H1 (cell line): Measurements from ENCODE around the gene PCCA. TPM values are rescaled to one million over a fixed set of nuclear protein-coding genes. Genes with fewer than 3 reads are reported as not detected.

ENCODE experiments used
- CTCF ChIA-PET: fragments of 300-600 bp; sonication (Branson Sonifier 250); formaldehyde crosslinking; loops from one replicate; lab custom pipeline; 2021; ENCODE audit not compliant: partially characterized antibody; lab: Charles Lee
- POLR2A ChIA-PET: fragments of 300-600 bp; sonication (Branson Sonifier 250); formaldehyde crosslinking; loops from one replicate; lab custom pipeline; 2021; ENCODE audit warnings: inconsistent platforms; ENCODE audit not compliant: partially characterized antibody; lab: Charles Lee
- DNase-seq, 2 experiments: peaks; one replicate each; pipeline versions ENCODE4 v3.0.0 to v3.0.0-alpha.2; 2010 to 2022; ENCODE audit warnings: low spot score in 2 of 2, low read depth in 1 of 2, mixed read lengths in 1 of 2
- FAIRE-seq: peaks from 2 replicates; lab custom pipeline; 2011; peaks lifted over from hg19 to GRCh38; lab: Jason Lieb, UNC
- H2AFZ ChIP-seq: 2 replicates; pipeline ENCODE4 v1.8.1; 2012; ENCODE audit warnings: low read length, inconsistent platforms
- H2AK5ac ChIP-seq: 2 replicates; pipeline ENCODE4 v1.6.1; 2013; ENCODE audit warnings: low read depth, low read length
- H2BK120ac ChIP-seq: replicated peaks from 2 replicates; pipeline ENCODE3; 2013; ENCODE audit warnings: low read depth, low read length, inconsistent platforms
- H2BK12ac ChIP-seq: 2 replicates; pipeline ENCODE4 v1.6.1; 2013; ENCODE audit warnings: low read depth, low read length
- H2BK15ac ChIP-seq: 2 replicates; pipeline ENCODE4 v1.6.1; 2013; ENCODE audit warnings: low read length
- H2BK20ac ChIP-seq: 2 replicates; pipeline ENCODE4 v1.6.1; 2013; ENCODE audit warnings: low read length
- H2BK5ac ChIP-seq: 2 replicates; pipeline ENCODE4 v1.6.1; 2013; ENCODE audit warnings: low read depth, low read length
- H3K14ac ChIP-seq: 2 replicates; pipeline ENCODE4 v1.6.1; 2013; ENCODE audit warnings: inconsistent platforms; ENCODE audit not compliant: insufficient read length
- H3K18ac ChIP-seq: 2 replicates; pipeline ENCODE4 v1.6.1; 2013; ENCODE audit warnings: low read length; ENCODE audit errors: extremely low read depth
- H3K23ac ChIP-seq: 2 replicates; pipeline ENCODE4 v1.6.1; 2013; ENCODE audit warnings: inconsistent platforms; ENCODE audit not compliant: insufficient read length
- H3K23me2 ChIP-seq: 2 replicates; pipeline ENCODE4 v1.6.1; 2013; ENCODE audit warnings: low read depth, low read length
- H3K27ac ChIP-seq: 2 replicates; pipeline ENCODE4 v1.6.1; 2011; ENCODE audit warnings: low read depth, low read length, inconsistent platforms
- H3K27me3 ChIP-seq, 4 experiments: replicated peaks in 1 of 4; 1 replicate in 1 of 4; 2 replicates in 3 of 4; pipeline versions ENCODE4 v1.6.1 to v1.8.1; 2011 to 2013; ENCODE audit warnings: low read length in 3 of 4, mild to moderate bottlenecking in 3 of 4, inconsistent platforms in 2 of 4, mixed read lengths in 2 of 4, moderate library complexity in 1 of 4; ENCODE audit not compliant: control insufficient read depth in 3 of 4, insufficient read depth in 3 of 4; ENCODE audit errors: extremely low read depth in 1 of 4
- H3K36me3 ChIP-seq, 4 experiments: 2 replicates each; pipeline versions ENCODE4 v1.6.1 to v1.8.1; 2011 to 2013; ENCODE audit warnings: mild to moderate bottlenecking in 4 of 4, low read length in 3 of 4, moderate library complexity in 2 of 4, control low read depth in 1 of 4, inconsistent platforms in 1 of 4; ENCODE audit not compliant: insufficient read depth in 4 of 4, control insufficient read depth in 2 of 4
- H3K4ac ChIP-seq: replicated peaks from 2 replicates; pipeline ENCODE3; 2013; ENCODE audit warnings: low read length, low read depth, mixed read lengths, inconsistent platforms; ENCODE audit not compliant: insufficient read length
- H3K4me1 ChIP-seq, 4 experiments: replicated peaks in 1 of 4; 1 replicate in 1 of 4; 2 replicates in 3 of 4; pipeline versions ENCODE4 v1.6.1 to v1.8.1; 2011 to 2013; ENCODE audit warnings: low read length in 3 of 4, inconsistent platforms in 2 of 4, mixed read lengths in 1 of 4; ENCODE audit not compliant: insufficient read depth in 4 of 4, control insufficient read depth in 3 of 4
- H3K4me2 ChIP-seq, 2 experiments: 2 replicates each; pipeline versions ENCODE4 v1.6.1 to v1.8.1; 2011 to 2013; ENCODE audit warnings: low read depth in 2 of 2, low read length in 2 of 2, control low read depth in 1 of 2, inconsistent platforms in 1 of 2, mild to moderate bottlenecking in 1 of 2; ENCODE audit not compliant: insufficient read depth in 1 of 2
- H3K4me3 ChIP-seq, 4 experiments: fragments of 200-600, 300-600 bp in 1 of 4; sonication (generic), shearing (Covaris generic), sonication (Bioruptor Twin) in 1 of 4; 2 replicates each; pipeline versions ENCODE4 v1.5.1 to v1.8.1; 2011 to 2016; ENCODE audit warnings: low read length in 4 of 4, low read depth in 3 of 4, control low read depth in 2 of 4, inconsistent platforms in 2 of 4, mild to moderate bottlenecking in 2 of 4, mixed read lengths in 1 of 4, moderate library complexity in 1 of 4; ENCODE audit not compliant: insufficient read depth in 2 of 4; ENCODE audit errors: extremely low read depth in 1 of 4
- H3K56ac ChIP-seq: replicated peaks from 2 replicates; pipeline ENCODE3; 2013; ENCODE audit warnings: low read depth, mild to moderate bottlenecking, mixed read lengths, low read length, inconsistent platforms; ENCODE audit not compliant: insufficient read length
- H3K79me1 ChIP-seq: 2 replicates; pipeline ENCODE4 v1.6.1; 2013; ENCODE audit warnings: low read depth, low read length, control low read depth
- H3K79me2 ChIP-seq, 2 experiments: 2 replicates each; pipeline versions ENCODE4 v1.6.1 to v1.8.1; 2012 to 2013; ENCODE audit warnings: low read length in 2 of 2, mild to moderate bottlenecking in 2 of 2, inconsistent platforms in 1 of 2; ENCODE audit not compliant: insufficient read depth in 2 of 2, control insufficient read depth in 1 of 2
- H3K9ac ChIP-seq, 4 experiments: replicated peaks in 1 of 4; 1 replicate in 1 of 4; 2 replicates in 3 of 4; pipeline versions ENCODE4 v1.6.1 to v1.8.1; 2011 to 2013; ENCODE audit warnings: low read depth in 3 of 4, low read length in 3 of 4, control low read depth in 2 of 4, mild to moderate bottlenecking in 2 of 4, moderate library complexity in 2 of 4, inconsistent platforms in 1 of 4; ENCODE audit errors: extremely low read depth in 1 of 4
- H3K9me3 ChIP-seq, 2 experiments: 2 replicates each; pipeline versions ENCODE4 v1.6.1 to v1.8.1; 2012 to 2013; ENCODE audit warnings: mild to moderate bottlenecking in 2 of 2, moderate library complexity in 2 of 2, control low read depth in 1 of 2, inconsistent platforms in 1 of 2, low read depth in 1 of 2, low read length in 1 of 2, mixed read lengths in 1 of 2; ENCODE audit not compliant: insufficient read depth in 2 of 2
- H4K20me1 ChIP-seq, 2 experiments: replicated peaks in 1 of 2; 2 replicates each; pipeline versions ENCODE3 to v1.8.1; 2011 to 2013; ENCODE audit warnings: inconsistent platforms in 2 of 2, low read length in 2 of 2, mild to moderate bottlenecking in 1 of 2; ENCODE audit not compliant: insufficient read depth in 2 of 2, control insufficient read depth in 1 of 2
- H4K5ac ChIP-seq: 2 replicates; pipeline ENCODE4 v1.6.1; 2013; ENCODE audit warnings: low read length, low read depth, mixed read lengths, inconsistent platforms; ENCODE audit not compliant: insufficient read length
- H4K8ac ChIP-seq: 2 replicates; pipeline ENCODE4 v1.8.0; 2013; ENCODE audit warnings: mild to moderate bottlenecking, moderate library complexity, low read length, inconsistent platforms; ENCODE audit not compliant: insufficient read depth; ENCODE audit errors: extremely low read depth
- H4K91ac ChIP-seq: replicated peaks from 2 replicates; pipeline ENCODE3; 2013; ENCODE audit warnings: low read length, mixed read lengths, inconsistent platforms; ENCODE audit not compliant: insufficient read length
- CBX5 ChIP-seq: fragments of 300-800, 300-1000 bp; sonication (generic); IDR thresholded peaks from 2 replicates; pipeline ENCODE4 v1.7.1; 2016; ENCODE audit warnings: antibody characterized with exemption, low read length, low read depth
- CEBPB ChIP-seq: IDR thresholded peaks from 2 replicates; pipeline ENCODE4 v1.6.1; 2012; ENCODE audit warnings: low read depth, low read length
- CTBP2 ChIP-seq: IDR thresholded peaks from 2 replicates; pipeline ENCODE4 v1.7.0; 2011; ENCODE audit warnings: borderline replicate concordance, mild to moderate bottlenecking, moderate library complexity, mixed read lengths, low read length; ENCODE audit not compliant: insufficient read depth, insufficient read length
- EGR1 ChIP-seq: IDR thresholded peaks from 2 replicates; pipeline ENCODE4 v1.6.1; 2011; ENCODE audit warnings: low read depth, low read length, borderline replicate concordance
- EP300 ChIP-seq, 2 experiments: IDR thresholded peaks; 1 replicate in 1 of 2; 2 replicates in 1 of 2; pipeline ENCODE4 v1.6.1; 2011 to 2012; ENCODE audit warnings: low read depth in 2 of 2, low read length in 2 of 2, mild to moderate bottlenecking in 2 of 2, borderline replicate concordance in 1 of 2, inconsistent platforms in 1 of 2, moderate library complexity in 1 of 2
- SAP30 ChIP-seq: fragments of 300-600 bp; sonication (generic); IDR thresholded peaks from 2 replicates; pipeline ENCODE4 v1.7.1; 2012; ENCODE audit warnings: low read length, moderate library complexity, mild to moderate bottlenecking, inconsistent platforms; ENCODE audit not compliant: insufficient read depth, insufficient replicate concordance
- TBP ChIP-seq: IDR thresholded peaks from 2 replicates; pipeline ENCODE4 v1.6.1; 2011; ENCODE audit warnings: low read depth, low read length, improper control_type of control experiment
- WGBS, 2 experiments: shearing (Covaris generic) in 1 of 2; methylation state at CpG; one replicate each; pipeline versions ENCODE4 v1.1.6 to v1.1.7; 2013 to 2015; ENCODE audit warnings: low lambda C conversion rate in 2 of 2, mixed read lengths in 2 of 2, inconsistent platforms in 1 of 2, low coverage in 1 of 2, missing lambda C conversion rate in 1 of 2; ENCODE audit not compliant: insufficient replicate concordance in 2 of 2, insufficient coverage in 1 of 2, insufficient read length in 1 of 2; ENCODE audit errors: extremely low coverage in 1 of 2, missing lambda C conversion rate in 1 of 2; 5-methylcytosine and 5-hydroxymethylcytosine counted together
- polyA plus RNA-seq, 7 experiments: library from polyadenylated mRNA; depleted of rRNA in 3 of 7; stranded (reverse) in 5 of 7; unstranded in 2 of 7; fragments of >200 nt in 5 of 7; fragments of 200-250 nt in 2 of 7; gene quantifications; 1 replicate in 5 of 7; 2 replicates in 1 of 7; 4 replicates in 1 of 7; pipeline versions ENCODE4 v1.2.1 to v1.2.3, GENCODE V29; 2011 to 2013; ENCODE audit warnings: missing spikeins in 2 of 7, mixed read lengths in 2 of 7
- total RNA-seq: library from RNA; stranded (reverse); fragmentation: NEBNext Ultra II Directional; extraction: Animal tissue kit (Norgen Biotek cat#: 25700); gene quantifications from 2 replicates; pipeline ENCODE4 v1.2.1, GENCODE V29; 2021
- TF ChIP-seq, protein P1 (sequence below): IDR thresholded peaks from 2 replicates; pipeline ENCODE4 v1.6.1; 2012; ENCODE audit warnings: low read length, inconsistent platforms

PCCA gene
- total and polyA plus RNA-seq, 2 of the 8 experiments (the other 6 are each of a cell fraction or from before 2014, with no cell fraction given), result 18.4 to 49.8 TPM

DNA sequence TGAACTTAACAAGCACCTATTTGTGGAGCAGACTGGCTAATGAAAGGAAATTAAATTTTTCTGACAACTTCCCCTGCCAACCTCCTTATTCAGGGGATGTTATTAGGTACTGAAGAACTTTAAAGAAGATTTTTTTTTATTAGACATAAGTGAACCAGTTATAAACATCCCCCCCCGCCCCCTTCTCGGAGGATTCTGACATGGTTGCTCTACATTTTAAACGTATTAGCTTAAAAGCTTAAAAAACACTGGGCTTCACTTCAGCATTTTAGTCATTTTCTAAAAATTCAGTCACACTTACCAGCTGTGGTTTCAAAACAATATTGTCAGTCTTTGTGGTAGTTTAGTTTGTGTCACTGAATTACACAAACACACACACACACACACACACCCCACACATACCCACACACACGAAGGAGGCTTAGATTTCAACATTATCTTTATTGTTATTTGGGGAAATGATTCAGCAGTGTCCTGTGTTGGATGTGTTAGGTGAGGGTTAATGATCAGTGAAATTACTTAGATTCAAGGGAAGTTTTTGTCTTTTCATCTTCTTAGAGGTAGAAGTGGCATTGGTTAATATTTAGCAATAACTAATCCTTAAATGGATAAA is 145.7 kb downstream of the PCCA start:
- Histone ChIP-seq H3K23me2 (no peaks in the 10 kb centered on the region; the same call in 1 of the 2 replicates), H3K14ac (no peak overlapping the region), H2AFZ (no peak overlapping the region), H4K8ac (no peak overlapping the region), H3K18ac (peak overlapping the region; percentile 51; the same call in 1 of the 2 replicates), H3K4ac (no peak overlapping the region), H3K4me1 (peaks cover 4 to 15% (median 9%) of the 10 kb centered on the region in 4 experiments; a peak in 6 of 7 replicates), H3K9me3 (no peaks in the 10 kb centered on the region), H3K4me2 (no peak overlapping the region), H2AK5ac (no peak overlapping the region), H3K79me1 (no peaks in the 10 kb centered on the region; the same call in 1 of the 2 replicates), H2BK12ac (no peak overlapping the region), H4K5ac (peak overlapping the region; percentile 87), H2BK20ac (no peak overlapping the region), H3K9ac (no peak overlapping the region), H3K27ac (no peak overlapping the region), H3K23ac (no peak overlapping the region), H2BK120ac (peak overlapping the region; percentile 61), H3K27me3 (no peaks in the 10 kb centered on the region), H4K91ac (no peak overlapping the region), H2BK15ac (no peak overlapping the region), H3K79me2 (peaks cover 0 to 20% of the 10 kb centered on the region in 2 experiments; a peak in 1 of 4 replicates), H3K4me3 (no peak overlapping the region), H3K36me3 (no peaks in the 10 kb centered on the region), H4K20me1 (no peaks in the 10 kb centered on the region), H2BK5ac (no peak overlapping the region), H3K56ac (no peak overlapping the region)
- ChIA-PET CTCF (interaction anchor here (0.6 to 3.1 kb wide), 7 partner anchors 8 to 248 kb away, joined by 3 to 6 read pairs (median 5); no protein-coding TSS in a partner anchor), POLR2A (interaction anchor here (0.9 kb wide), 1 partner anchor 758 kb away, joined by 3 read pairs; no protein-coding TSS in a partner anchor)
- FAIRE-seq (no peak), DNase-seq (no peak)
- TF ChIP-seq CEBPB (no peak), CTBP2 (no peak), EGR1 (no peak), CBX5 (no peak), SAP30 (no peak), EP300 (IDR thresholded peaks at IDR 0.05; ENCODE audit: borderline replicate concordance in 1 of 2, low read depth in 2 of 2, low read length in 2 of 2) (no peak), TBP (no peak)
- TF ChIP-seq, protein P1, sequence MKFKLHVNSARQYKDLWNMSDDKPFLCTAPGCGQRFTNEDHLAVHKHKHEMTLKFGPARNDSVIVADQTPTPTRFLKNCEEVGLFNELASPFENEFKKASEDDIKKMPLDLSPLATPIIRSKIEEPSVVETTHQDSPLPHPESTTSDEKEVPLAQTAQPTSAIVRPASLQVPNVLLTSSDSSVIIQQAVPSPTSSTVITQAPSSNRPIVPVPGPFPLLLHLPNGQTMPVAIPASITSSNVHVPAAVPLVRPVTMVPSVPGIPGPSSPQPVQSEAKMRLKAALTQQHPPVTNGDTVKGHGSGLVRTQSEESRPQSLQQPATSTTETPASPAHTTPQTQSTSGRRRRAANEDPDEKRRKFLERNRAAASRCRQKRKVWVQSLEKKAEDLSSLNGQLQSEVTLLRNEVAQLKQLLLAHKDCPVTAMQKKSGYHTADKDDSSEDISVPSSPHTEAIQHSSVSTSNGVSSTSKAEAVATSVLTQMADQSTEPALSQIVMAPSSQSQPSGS, result no peak
- WGBS, 2 experiments, result 70% methylated on average over 4 of the region's 4 CpGs; no CpG with 5 or more reads in 1 of the 2 experiments
